ENCODE results near the gene ADGRG4.

ADGRG4 gene

DNA sequence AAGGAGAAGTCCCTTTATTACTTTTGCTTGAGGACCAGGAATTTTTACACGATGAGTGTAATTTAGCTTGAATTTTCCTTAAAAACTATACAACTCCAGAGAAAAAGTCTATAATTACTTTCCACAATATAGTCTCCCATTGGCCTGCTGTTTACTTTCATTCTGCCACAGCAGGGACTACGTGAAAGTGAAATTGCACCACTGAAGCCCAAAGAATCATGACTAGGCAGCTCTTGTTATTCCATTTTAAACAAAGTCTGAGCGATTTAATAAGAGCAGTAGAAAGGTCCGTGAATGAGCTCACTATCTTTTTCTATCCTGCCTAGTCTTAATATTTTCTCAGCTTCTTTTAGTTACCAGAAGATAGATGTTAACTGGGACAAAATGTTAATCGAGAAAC lies 68.6 kb downstream of the ADGRG4 start:
- TF ChIP-seq, protein P1, sequence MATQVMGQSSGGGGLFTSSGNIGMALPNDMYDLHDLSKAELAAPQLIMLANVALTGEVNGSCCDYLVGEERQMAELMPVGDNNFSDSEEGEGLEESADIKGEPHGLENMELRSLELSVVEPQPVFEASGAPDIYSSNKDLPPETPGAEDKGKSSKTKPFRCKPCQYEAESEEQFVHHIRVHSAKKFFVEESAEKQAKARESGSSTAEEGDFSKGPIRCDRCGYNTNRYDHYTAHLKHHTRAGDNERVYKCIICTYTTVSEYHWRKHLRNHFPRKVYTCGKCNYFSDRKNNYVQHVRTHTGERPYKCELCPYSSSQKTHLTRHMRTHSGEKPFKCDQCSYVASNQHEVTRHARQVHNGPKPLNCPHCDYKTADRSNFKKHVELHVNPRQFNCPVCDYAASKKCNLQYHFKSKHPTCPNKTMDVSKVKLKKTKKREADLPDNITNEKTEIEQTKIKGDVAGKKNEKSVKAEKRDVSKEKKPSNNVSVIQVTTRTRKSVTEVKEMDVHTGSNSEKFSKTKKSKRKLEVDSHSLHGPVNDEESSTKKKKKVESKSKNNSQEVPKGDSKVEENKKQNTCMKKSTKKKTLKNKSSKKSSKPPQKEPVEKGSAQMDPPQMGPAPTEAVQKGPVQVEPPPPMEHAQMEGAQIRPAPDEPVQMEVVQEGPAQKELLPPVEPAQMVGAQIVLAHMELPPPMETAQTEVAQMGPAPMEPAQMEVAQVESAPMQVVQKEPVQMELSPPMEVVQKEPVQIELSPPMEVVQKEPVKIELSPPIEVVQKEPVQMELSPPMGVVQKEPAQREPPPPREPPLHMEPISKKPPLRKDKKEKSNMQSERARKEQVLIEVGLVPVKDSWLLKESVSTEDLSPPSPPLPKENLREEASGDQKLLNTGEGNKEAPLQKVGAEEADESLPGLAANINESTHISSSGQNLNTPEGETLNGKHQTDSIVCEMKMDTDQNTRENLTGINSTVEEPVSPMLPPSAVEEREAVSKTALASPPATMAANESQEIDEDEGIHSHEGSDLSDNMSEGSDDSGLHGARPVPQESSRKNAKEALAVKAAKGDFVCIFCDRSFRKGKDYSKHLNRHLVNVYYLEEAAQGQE (IDR thresholded peaks at IDR 0.05; ENCODE audit: insufficient replicate concordance, low read depth), result no peak
- TF ChIP-seq GABPA (IDR thresholded peaks at IDR 0.05; ENCODE audit: low read depth) (no peak), CTCF (IDR thresholded peaks at IDR 0.05; ENCODE audit: insufficient read depth, low read length) (no peak), POLR2AphosphoS5 (IDR thresholded peaks at IDR 0.05; ENCODE audit: low read depth) (no peak), SPI1 (IDR thresholded peaks at IDR 0.05; ENCODE audit: borderline replicate concordance, low read depth) (no peak)
- Histone ChIP-seq H3K27me3 (ENCODE audit: insufficient read depth, poor library complexity, severe bottlenecking) (no peaks in the 10 kb centered on the region), H3K27ac (replicated peaks) (no peak overlapping the region), H3K4me3 (replicated peaks; ENCODE audit: insufficient read depth, low read length) (no peak overlapping the region)
- DNase-seq (ENCODE audit: low read depth in 1 of 2, low spot score in 1 of 2), result no peak

GRCh38 chrX:136376713-136377112 lies 76.0 kb downstream of the ADGRG4 start:
- Histone ChIP-seq H3K4me3 (replicated peaks; ENCODE audit: insufficient read depth, low read length) (no peak overlapping the region), H3K27me3 (ENCODE audit: insufficient read depth, poor library complexity, severe bottlenecking) (no peaks in the 10 kb centered on the region), H3K27ac (replicated peaks) (no peak overlapping the region)
- TF ChIP-seq GABPA (IDR thresholded peaks at IDR 0.05; ENCODE audit: low read depth), result no peak
- DNase-seq (ENCODE audit: low read depth in 1 of 2, low spot score in 1 of 2), result no peak

DNA sequence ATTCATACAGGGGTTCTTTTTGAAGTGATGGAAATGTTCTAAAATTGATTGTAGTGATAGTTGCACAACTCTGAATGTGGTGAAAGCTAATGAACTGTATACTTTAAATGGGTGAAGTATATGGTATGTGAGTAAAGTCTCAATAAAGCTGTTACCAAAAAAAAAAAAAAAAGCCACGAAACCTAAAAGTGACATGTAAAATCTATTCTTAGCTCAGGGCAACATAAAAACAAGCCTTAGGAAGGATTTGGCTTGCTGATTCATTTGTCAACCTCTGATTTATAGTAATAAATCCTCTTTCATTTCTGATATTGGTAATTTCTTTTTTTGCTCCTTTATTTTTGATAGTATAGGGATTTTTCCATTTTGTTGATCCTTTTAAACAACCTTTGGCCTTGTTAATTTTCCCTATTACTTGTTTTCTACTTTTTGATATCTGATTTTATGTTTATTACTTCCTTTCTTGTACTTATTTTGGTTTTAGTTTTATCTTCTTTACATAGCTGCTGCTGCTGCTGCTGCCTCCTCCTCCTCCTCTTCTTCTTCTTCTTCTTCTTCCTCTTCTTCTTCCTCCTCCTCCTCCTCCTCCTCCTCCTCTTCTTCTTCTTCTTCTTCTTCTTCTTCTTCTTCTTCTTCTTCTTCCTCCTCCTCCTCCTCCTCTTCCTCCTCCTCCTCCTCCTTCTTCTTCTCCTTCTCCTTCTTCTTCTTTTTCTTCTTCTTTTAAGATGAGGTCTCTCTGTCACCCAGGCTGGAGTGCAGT lies 79.4 kb downstream of the ADGRG4 start:
- no peak for TF ChIP-seq SPI1 (IDR thresholded peaks at IDR 0.05; ENCODE audit: borderline replicate concordance, low read depth)
- TF ChIP-seq, protein P1 (IDR thresholded peaks at IDR 0.05; ENCODE audit: insufficient replicate concordance, low read depth), result no peak
- no peak for TF ChIP-seq POLR2AphosphoS5 (IDR thresholded peaks at IDR 0.05; ENCODE audit: low read depth)
- TF ChIP-seq CTCF (IDR thresholded peaks at IDR 0.05; ENCODE audit: insufficient read depth, low read length), result no peak
- no peak for TF ChIP-seq GABPA (IDR thresholded peaks at IDR 0.05; ENCODE audit: low read depth)
- Histone ChIP-seq H3K4me3 (replicated peaks; ENCODE audit: insufficient read depth, low read length) (no peak overlapping the region), H3K27ac (replicated peaks) (no peak overlapping the region), H3K27me3 (ENCODE audit: insufficient read depth, poor library complexity, severe bottlenecking) (no peaks in the 10 kb centered on the region)
- DNase-seq (ENCODE audit: low read depth in 1 of 2, low spot score in 1 of 2), result no peak

- no peak for DNase-seq (ENCODE audit: low read depth in 1 of 2, low spot score in 1 of 2)
- Histone ChIP-seq H3K4me3 (replicated peaks; ENCODE audit: insufficient read depth, low read length) (no peak overlapping the region), H3K27ac (replicated peaks) (no peak overlapping the region), H3K27me3 (ENCODE audit: insufficient read depth, poor library complexity, severe bottlenecking) (no peaks in the 10 kb centered on the region)
- TF ChIP-seq, protein P1 (IDR thresholded peaks at IDR 0.05; ENCODE audit: insufficient replicate concordance, low read depth), result peak; percentile 48
- no peak for TF ChIP-seq SPI1 (IDR thresholded peaks at IDR 0.05; ENCODE audit: borderline replicate concordance, low read depth)
- no peak for TF ChIP-seq GABPA (IDR thresholded peaks at IDR 0.05; ENCODE audit: low read depth)
Measured at GRCh38 chrX:136386173-136386572, 85.4 kb downstream of the ADGRG4 start.

All from HL-60 (cell line).